Trophoblast cell (in vitro differentiated cells and primary cell): ENCODE results near the gene IGSF9.

Experiments used
- DNase-seq, 2 donors: peaks; one replicate each; pipeline ENCODE4 v3.0.0-alpha.2; 2016
- H2AFZ ChIP-seq: 2 replicates; pipeline ENCODE4 v1.6.1; 2013; ENCODE audit warnings: low read length, moderate library complexity, mild to moderate bottlenecking; ENCODE audit not compliant: insufficient read depth, poor library complexity
- H2AK5ac ChIP-seq: 2 replicates; pipeline ENCODE4 v1.6.1; 2013; ENCODE audit warnings: mild to moderate bottlenecking, low read length
- H2BK120ac ChIP-seq: 2 replicates; pipeline ENCODE4 v1.6.1; 2013; ENCODE audit warnings: low read length, mild to moderate bottlenecking, moderate library complexity; ENCODE audit not compliant: insufficient read depth, poor library complexity
- H2BK12ac ChIP-seq: 2 replicates; pipeline ENCODE4 v1.6.1; 2013; ENCODE audit warnings: mild to moderate bottlenecking, low read length, moderate library complexity
- H2BK5ac ChIP-seq: 2 replicates; pipeline ENCODE4 v1.6.1; 2013; ENCODE audit warnings: low read length, low read depth, moderate library complexity, mild to moderate bottlenecking; ENCODE audit not compliant: poor library complexity
- H3K14ac ChIP-seq: 2 replicates; pipeline ENCODE4 v1.6.1; 2013; ENCODE audit warnings: mild to moderate bottlenecking, low read length
- H3K18ac ChIP-seq: 2 replicates; pipeline ENCODE4 v1.6.1; 2013; ENCODE audit warnings: mild to moderate bottlenecking, low read length
- H3K23ac ChIP-seq: 2 replicates; pipeline ENCODE4 v1.6.1; 2013; ENCODE audit warnings: low read length
- H3K27ac ChIP-seq: 2 replicates; pipeline ENCODE4 v1.5.1; 2013; ENCODE audit warnings: low read depth, mild to moderate bottlenecking, inconsistent platforms, low read length, moderate library complexity
- H3K27me3 ChIP-seq: 2 replicates; pipeline ENCODE4 v1.6.1; 2013; ENCODE audit warnings: inconsistent platforms, mild to moderate bottlenecking, low read length, moderate library complexity; ENCODE audit not compliant: insufficient read depth
- H3K36me3 ChIP-seq, 2 experiments: 1 replicate in 1 of 2; 2 replicates in 1 of 2; pipeline ENCODE4 v1.6.1; 2013; ENCODE audit warnings: low read length in 2 of 2, mild to moderate bottlenecking in 2 of 2, moderate library complexity in 1 of 2; ENCODE audit not compliant: insufficient read depth in 2 of 2, control insufficient read depth in 1 of 2
- H3K4ac ChIP-seq: 2 replicates; pipeline ENCODE4 v1.6.1; 2013; ENCODE audit warnings: low read depth, mild to moderate bottlenecking, low read length, moderate library complexity
- H3K4me1 ChIP-seq, 2 experiments: 1 replicate in 1 of 2; 2 replicates in 1 of 2; pipeline ENCODE4 v1.6.1; 2013; ENCODE audit warnings: low read length in 2 of 2, mild to moderate bottlenecking in 2 of 2, moderate library complexity in 1 of 2; ENCODE audit not compliant: insufficient read depth in 2 of 2, control insufficient read depth in 1 of 2
- H3K4me2 ChIP-seq: 2 replicates; pipeline ENCODE4 v1.6.1; 2013; ENCODE audit warnings: inconsistent platforms, mild to moderate bottlenecking, low read length, moderate library complexity
- H3K4me3 ChIP-seq: 2 replicates; pipeline ENCODE4 v1.5.1; 2013; ENCODE audit warnings: mild to moderate bottlenecking, low read depth, low read length, inconsistent platforms
- H3K79me1 ChIP-seq: one replicate; pipeline ENCODE4 v1.6.1; 2013; ENCODE audit warnings: low read length
- H3K79me2 ChIP-seq: 2 replicates; pipeline ENCODE4 v1.6.1; 2013; ENCODE audit warnings: low read length, mild to moderate bottlenecking; ENCODE audit not compliant: control insufficient read depth, insufficient read depth, poor library complexity
- H3K9ac ChIP-seq: 2 replicates; pipeline ENCODE4 v1.6.1; 2013; ENCODE audit warnings: mild to moderate bottlenecking, low read length
- H3K9me3 ChIP-seq: 2 replicates; pipeline ENCODE4 v1.6.1; 2013; ENCODE audit warnings: low read depth, mild to moderate bottlenecking, control low read depth, inconsistent platforms, low read length; ENCODE audit not compliant: insufficient read depth
- H4K12ac ChIP-seq: 2 replicates; pipeline ENCODE4 v1.6.1; 2013; ENCODE audit warnings: low read depth, mild to moderate bottlenecking, low read length, moderate library complexity
- H4K8ac ChIP-seq: 2 replicates; pipeline ENCODE4 v1.6.1; 2013; ENCODE audit warnings: low read depth, mild to moderate bottlenecking, low read length, moderate library complexity
- H4K91ac ChIP-seq: one replicate; pipeline ENCODE4 v1.6.1; 2013; ENCODE audit warnings: low read depth, mild to moderate bottlenecking, low read length, moderate library complexity
- WGBS: extraction: QIAGEN DNeasy Blood & Tissue Kit; methylation state at CpG from one replicate; pipeline ENCODE4 v1.1.7; 2013; ENCODE audit warnings: missing lambda C conversion rate; ENCODE audit not compliant: insufficient read length, insufficient coverage; ENCODE audit errors: extremely low coverage; 5-methylcytosine and 5-hydroxymethylcytosine counted together

The IGSF9 gene

DNA sequence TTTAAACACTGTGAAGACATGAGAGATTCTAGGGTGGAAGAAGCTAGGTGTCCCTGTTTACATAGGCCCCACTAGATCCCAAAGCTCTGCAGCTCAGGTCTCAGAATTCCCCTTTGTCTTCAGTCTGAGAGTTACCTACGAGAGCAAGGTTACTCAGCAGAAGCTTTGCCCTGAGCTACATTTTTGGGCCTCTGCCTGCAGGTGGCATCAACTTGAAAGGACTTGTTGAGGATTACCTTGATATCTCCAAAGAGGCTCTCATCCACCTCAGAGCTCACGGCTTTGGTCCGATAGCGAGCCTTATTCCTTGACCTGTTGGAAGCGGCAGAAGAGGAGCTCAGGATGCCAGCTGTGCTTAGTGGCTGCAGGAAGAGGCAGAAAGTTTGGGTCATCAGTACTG is 52.5 kb downstream of the IGSF9 start:
- Histone ChIP-seq H2AFZ (no peak overlapping the region), H4K8ac (no peak overlapping the region), H2BK12ac (peak overlapping the region; percentile 61), H3K9ac (no peak overlapping the region), H2AK5ac (peak overlapping the region; percentile 40), H4K12ac (no peak overlapping the region), H3K79me2 (no peaks in the 10 kb centered on the region), H3K4me1 (peaks cover 11% of the 10 kb centered on the region in 2 experiments), H3K4ac (no peak overlapping the region), H3K27ac (no peak overlapping the region), H3K18ac (no peak overlapping the region), H3K23ac (no peak overlapping the region), H2BK120ac (no peak overlapping the region), H3K4me3 (no peak overlapping the region), H3K9me3 (no peaks in the 10 kb centered on the region), H4K91ac (peak overlapping the region; percentile 60), H2BK5ac (no peak overlapping the region), H3K36me3 (no peaks in the 10 kb centered on the region), H3K79me1 (peaks cover 12% of the 10 kb centered on the region), H3K27me3 (no peaks in the 10 kb centered on the region), H3K4me2 (no peak overlapping the region), H3K14ac (no peak overlapping the region)
- WGBS = no CpG with 5 or more reads among the region's 5 CpGs
- DNase-seq = peak in 1 of 2 donors; percentile 53

DNA sequence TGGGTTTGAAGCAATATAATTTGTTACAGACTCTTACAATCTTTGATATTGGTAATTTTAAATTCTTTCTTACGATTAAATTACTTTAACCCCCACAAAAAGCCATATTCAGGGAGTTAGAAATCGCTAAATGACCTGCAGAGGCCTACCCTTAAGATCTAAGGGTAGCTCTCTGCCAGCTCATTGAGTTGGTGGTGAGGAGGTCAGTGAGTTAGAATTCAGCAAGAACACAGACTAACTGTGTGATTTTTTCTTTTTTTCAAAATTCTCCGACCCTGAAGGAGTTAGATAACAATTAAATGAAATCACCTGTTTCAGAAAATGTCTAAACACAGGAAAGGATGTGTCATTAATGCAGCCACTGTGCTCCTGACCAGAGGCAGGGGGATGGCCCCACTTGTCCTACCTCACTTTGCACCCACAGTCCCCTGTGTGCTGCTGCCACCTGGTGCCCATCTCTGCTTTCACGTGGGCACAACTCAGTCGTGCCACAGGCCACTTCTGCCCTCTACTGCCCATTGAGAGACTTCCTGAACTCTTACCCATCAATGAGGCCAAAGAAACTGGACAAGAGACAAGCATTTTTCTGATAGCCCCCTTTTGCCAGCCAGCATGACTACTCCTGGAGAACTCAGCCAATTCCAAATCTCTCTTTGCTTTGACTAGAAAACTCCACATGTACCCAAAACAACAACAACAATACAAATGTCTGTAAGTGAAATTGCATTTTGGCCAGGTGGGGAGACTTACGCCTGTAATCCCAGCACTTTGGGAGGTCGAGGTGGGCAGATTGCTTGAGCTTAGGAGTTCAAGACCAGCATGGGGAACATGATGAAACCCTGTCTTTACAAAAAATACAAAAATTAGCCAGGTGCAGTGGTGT is 53.9 kb downstream of the IGSF9 start:
- Histone ChIP-seq H3K9ac (no peak overlapping the region), H3K79me1 (peaks cover 12% of the 10 kb centered on the region), H3K4me2 (no peak overlapping the region), H2BK120ac (no peak overlapping the region), H2BK5ac (no peak overlapping the region), H3K27me3 (no peaks in the 10 kb centered on the region), H2AK5ac (no peak overlapping the region), H3K36me3 (no peaks in the 10 kb centered on the region), H4K91ac (no peak overlapping the region), H3K4me3 (no peak overlapping the region), H3K9me3 (no peaks in the 10 kb centered on the region), H3K14ac (no peak overlapping the region), H4K12ac (no peak overlapping the region), H2AFZ (no peak overlapping the region), H4K8ac (no peak overlapping the region), H3K23ac (no peak overlapping the region), H3K79me2 (no peaks in the 10 kb centered on the region), H3K27ac (no peak overlapping the region), H3K4me1 (peaks cover 11% of the 10 kb centered on the region in 2 experiments), H2BK12ac (no peak overlapping the region), H3K18ac (no peak overlapping the region), H3K4ac (no peak overlapping the region)
- no CpG with 5 or more reads among the region's 7 CpGs for WGBS
- DNase-seq = peak; percentile 78 to 90

- peak overlapping the region; percentile 2 for H2BK5ac ChIP-seq
- WGBS = no CpG with 5 or more reads among the region's 8 CpGs
- H3K79me2 ChIP-seq = no peaks in the 10 kb centered on the region
- H3K79me1 ChIP-seq = peaks cover 12% of the 10 kb centered on the region
- no peak overlapping the region for H3K4ac ChIP-seq
- H2BK12ac ChIP-seq = peak overlapping the region; percentile 9
- H4K8ac ChIP-seq = no peak overlapping the region
- H4K91ac ChIP-seq = peak overlapping the region; percentile 56
- no peak for DNase-seq
- H3K27me3 ChIP-seq = no peaks in the 10 kb centered on the region
- peaks cover 11% of the 10 kb centered on the region in 2 experiments for H3K4me1 ChIP-seq
- no peak overlapping the region for H3K9ac ChIP-seq
- peak overlapping the region; percentile 45 for H3K18ac ChIP-seq
- peak overlapping the region; percentile 4 for H2AK5ac ChIP-seq
- no peak overlapping the region for H3K27ac ChIP-seq
- no peaks in the 10 kb centered on the region for H3K9me3 ChIP-seq
- H3K36me3 ChIP-seq = no peaks in the 10 kb centered on the region
- peak overlapping the region; percentile 16 for H2BK120ac ChIP-seq
- H3K23ac ChIP-seq = no peak overlapping the region
- H3K4me3 ChIP-seq = no peak overlapping the region
- no peak overlapping the region for H4K12ac ChIP-seq
- no peak overlapping the region for H3K4me2 ChIP-seq
- no peak overlapping the region for H2AFZ ChIP-seq
- peak overlapping the region; percentile 5 for H3K14ac ChIP-seq
Observed at GRCh38 chr1:159890390-159890789, 55.0 kb downstream of the IGSF9 start.

DNA sequence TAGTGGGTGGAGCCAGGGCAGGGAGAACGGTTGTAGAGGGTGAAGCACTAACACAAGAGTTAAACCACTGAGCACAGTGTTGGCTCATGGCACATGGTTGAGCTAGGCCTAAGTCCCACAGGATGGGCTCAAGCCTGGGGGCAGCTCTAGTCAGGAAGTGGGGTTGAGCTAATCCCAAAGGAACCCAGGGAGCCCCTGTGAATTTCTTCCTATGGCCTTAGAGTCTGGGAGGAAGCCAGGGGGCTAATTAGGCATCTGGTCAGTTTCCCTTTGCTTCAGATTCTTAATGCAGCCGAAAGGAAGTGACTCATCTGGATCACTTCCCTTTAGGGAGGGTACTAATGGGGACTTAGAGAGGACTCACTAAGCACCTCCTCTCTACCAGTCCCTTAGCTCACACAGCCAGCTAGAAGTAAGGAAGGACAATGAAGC is 55.6 kb downstream of the IGSF9 start:
- no peaks in the 10 kb centered on the region for H3K79me2 ChIP-seq

More for the DNA sequence above, 55.6 kb downstream of the IGSF9 start:
- DNase-seq = no peak
- Histone ChIP-seq H3K4ac (peak overlapping the region; percentile 39), H3K9ac (no peak overlapping the region), H2BK12ac (peak overlapping the region; percentile 92), H4K8ac (peak overlapping the region; percentile 55), H2AK5ac (peak overlapping the region; percentile 80), H3K79me1 (peaks cover 12% of the 10 kb centered on the region), H3K27me3 (no peaks in the 10 kb centered on the region), H3K4me1 (peaks cover 11% of the 10 kb centered on the region in 2 experiments), H2BK5ac (peak overlapping the region; percentile 67), H4K91ac (peak overlapping the region; percentile 88), H3K4me3 (no peak overlapping the region), H3K14ac (peak overlapping the region; percentile 79), H2AFZ (peak overlapping the region; percentile 26), H3K4me2 (no peak overlapping the region), H3K36me3 (no peaks in the 10 kb centered on the region), H3K9me3 (no peaks in the 10 kb centered on the region), H3K23ac (no peak overlapping the region), H3K27ac (peak overlapping the region; percentile 35), H3K18ac (peak overlapping the region; percentile 72), H2BK120ac (peak overlapping the region; percentile 61), H4K12ac (no peak overlapping the region)
- no CpG with 5 or more reads among the region's 2 CpGs for WGBS
